Neural cell (in vitro differentiated cells): ENCODE measurements around the gene TSPAN32. TPM values are rescaled to one million over a fixed set of nuclear protein-coding genes. Genes with fewer than 3 reads are reported as not detected.

ENCODE experiments used
- H2AFZ ChIP-seq: fragments of 200-600, 300-800 bp; sonication (generic), shearing (Covaris generic); 2 replicates; pipeline ENCODE4 v1.6.0; 2014; ENCODE audit warnings: low read depth, mild to moderate bottlenecking, antibody characterized with exemption, low read length, moderate library complexity
- H3F3A ChIP-seq: fragments of 200-600 bp; shearing (Covaris generic); 2 replicates; pipeline ENCODE4 v1.6.1; 2016; ENCODE audit warnings: mild to moderate bottlenecking, moderate library complexity, mixed read lengths, antibody characterized with exemption, low read length; ENCODE audit not compliant: insufficient read depth, poor library complexity, severe bottlenecking
- H3K27ac ChIP-seq: fragments of 200-600, 300-800 bp; sonication (generic), shearing (Covaris generic); 2 replicates; pipeline ENCODE4 v1.5.1; 2014; ENCODE audit warnings: mild to moderate bottlenecking, low read length, moderate library complexity
- H3K27me3 ChIP-seq: fragments of 300-800, 200-600 bp; sonication (generic), shearing (Covaris generic); 2 replicates; pipeline ENCODE4 v1.6.0; 2014; ENCODE audit warnings: mild to moderate bottlenecking, low read depth, low read length, moderate library complexity; ENCODE audit not compliant: insufficient read depth
- H3K36me3 ChIP-seq: fragments of 300-800, 200-600 bp; sonication (generic), shearing (Covaris generic); 2 replicates; pipeline ENCODE4 v1.5.1; 2014; ENCODE audit warnings: mild to moderate bottlenecking, antibody characterized with exemption, low read length, moderate library complexity; ENCODE audit not compliant: insufficient read depth
- H3K4me2 ChIP-seq: fragments of 300-800, 200-600 bp; sonication (generic), shearing (Covaris generic); 2 replicates; pipeline ENCODE4 v1.6.0; 2014; ENCODE audit warnings: mild to moderate bottlenecking, low read length
- H3K4me3 ChIP-seq: fragments of 300-800, 200-600 bp; sonication (generic), shearing (Covaris generic); 2 replicates; pipeline ENCODE4 v1.5.1; 2014; ENCODE audit warnings: mild to moderate bottlenecking, low read length, moderate library complexity
- H3K79me2 ChIP-seq: fragments of 200-600 bp; shearing (Covaris generic); replicated peaks from 2 replicates; pipeline ENCODE4 v1.6.0; 2014; ENCODE audit warnings: mild to moderate bottlenecking, low read length, moderate library complexity; ENCODE audit not compliant: insufficient read depth
- H3K9ac ChIP-seq: fragments of 300-800, 200-600 bp; sonication (generic), shearing (Covaris generic); 2 replicates; pipeline ENCODE4 v1.6.1; 2016; ENCODE audit warnings: mild to moderate bottlenecking, low read length, mixed read lengths
- H3K9me2 ChIP-seq: fragments of 200-600 bp; shearing (Covaris generic); 2 replicates; pipeline ENCODE4 v1.6.1; 2016; ENCODE audit warnings: mild to moderate bottlenecking, low read length, mixed read lengths; ENCODE audit not compliant: insufficient read depth
- H3K9me3 ChIP-seq: fragments of 200-600, 300-800 bp; sonication (generic), shearing (Covaris generic); 2 replicates; pipeline ENCODE4 v1.6.1; 2016; ENCODE audit warnings: mild to moderate bottlenecking, mixed run types, low read length, moderate library complexity, mixed read lengths
- H4K20me1 ChIP-seq: fragments of 200-600 bp; shearing (Covaris generic); 2 replicates; pipeline ENCODE4 v1.6.1; 2016; ENCODE audit warnings: mild to moderate bottlenecking, mixed run types; ENCODE audit not compliant: insufficient read depth
- CTCF ChIP-seq: fragments of 450-650 bp; IDR thresholded peaks from 2 replicates; pipeline ENCODE4 v1.5.1; 2014; ENCODE audit warnings: antibody characterized with exemption, mild to moderate bottlenecking, moderate library complexity; ENCODE audit not compliant: poor library complexity, severe bottlenecking
- EP300 ChIP-seq: fragments of 450-650 bp; conservative IDR thresholded peaks from 2 replicates; pipeline ENCODE4 v1.6.1; 2014; ENCODE audit warnings: antibody characterized with exemption, mild to moderate bottlenecking, moderate library complexity; ENCODE audit not compliant: poor library complexity, severe bottlenecking
- EZH2 ChIP-seq: fragments of 200-600, 300-800 bp; shearing (Covaris generic), sonication (generic); IDR thresholded peaks from 2 replicates; pipeline ENCODE4 v1.6.1; 2014; ENCODE audit warnings: antibody characterized with exemption, low read length, borderline replicate concordance, mild to moderate bottlenecking; ENCODE audit not compliant: insufficient read depth, poor library complexity, severe bottlenecking
- MXI1 ChIP-seq: fragments of 450-650 bp; conservative IDR thresholded peaks from 2 replicates; pipeline ENCODE4 v1.6.1; 2014; ENCODE audit warnings: antibody characterized with exemption, mild to moderate bottlenecking; ENCODE audit not compliant: poor library complexity, severe bottlenecking
- POLR2AphosphoS5 ChIP-seq: IDR thresholded peaks from 2 replicates; pipeline ENCODE4 v1.6.1; 2012
- RAD21 ChIP-seq: fragments of 450-650 bp; conservative IDR thresholded peaks from 2 replicates; pipeline ENCODE4 v1.6.1; 2014; ENCODE audit warnings: antibody characterized with exemption, mild to moderate bottlenecking, moderate library complexity
- REST ChIP-seq: IDR thresholded peaks from 2 replicates; pipeline ENCODE4 v1.6.1; 2012; ENCODE audit warnings: borderline replicate concordance
- SMC3 ChIP-seq: fragments of 450-650 bp; conservative IDR thresholded peaks from 2 replicates; pipeline ENCODE4 v1.6.1; 2014; ENCODE audit warnings: antibody characterized with exemption, mild to moderate bottlenecking, moderate library complexity; ENCODE audit not compliant: poor library complexity
- TAF1 ChIP-seq: IDR thresholded peaks from 2 replicates; pipeline ENCODE4 v1.6.1; 2012; ENCODE audit warnings: low read depth
- polyA plus RNA-seq: library from polyadenylated mRNA; depleted of rRNA; stranded (reverse); fragments of >200 nt; gene quantifications from 2 replicates; pipeline ENCODE4 v1.2.3, GENCODE V29; 2014

Gene TSPAN32
- polyA plus RNA-seq, 1 donor from 2014 or later = not detected

DNA sequence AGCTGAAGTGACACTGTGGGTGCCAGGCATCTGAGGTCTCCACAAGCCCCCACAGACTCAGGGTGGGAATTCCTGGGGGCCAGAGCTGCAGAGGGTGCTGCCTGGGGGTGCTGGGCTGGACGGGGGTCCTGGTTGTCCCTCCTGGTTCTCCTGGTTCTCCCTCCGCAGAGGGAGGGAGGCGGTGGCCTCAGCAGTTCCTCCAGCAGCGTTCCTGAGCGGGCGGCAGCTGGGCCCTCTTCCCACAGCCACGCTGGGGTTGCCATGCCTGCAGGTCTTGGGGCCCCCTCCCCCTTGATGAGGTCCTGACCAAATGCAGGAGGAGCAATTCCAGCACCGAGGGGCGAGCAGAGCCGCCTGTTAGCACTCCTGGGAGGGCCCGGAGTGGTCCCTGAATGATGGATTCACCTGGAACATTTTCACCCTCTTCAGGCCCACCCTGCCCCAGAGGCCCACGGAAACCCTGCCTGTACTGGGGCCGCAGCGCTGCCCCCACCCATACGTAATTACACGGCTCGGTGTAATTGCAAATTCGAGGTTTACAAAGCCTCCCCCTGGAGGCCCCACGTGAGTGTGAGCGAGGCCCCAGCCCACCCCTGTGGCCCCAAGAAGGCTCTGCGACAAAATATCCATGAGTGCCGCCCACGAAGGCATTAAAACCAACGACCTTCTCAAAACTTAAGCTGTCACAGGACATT lies 730 bp upstream of the TSPAN32 start:
- H3K27me3 ChIP-seq = no peaks in the 10 kb centered on the region
- H4K20me1 ChIP-seq = no peaks in the 10 kb centered on the region
- TF ChIP-seq EP300 = no peak
- TF ChIP-seq REST = no peak
- no peak for TF ChIP-seq TAF1
- TF ChIP-seq POLR2AphosphoS5 = no peak
- TF ChIP-seq SMC3 = no peak
- no peak for TF ChIP-seq RAD21
- no peak for TF ChIP-seq MXI1
- no peak for TF ChIP-seq EZH2
- no peak for TF ChIP-seq CTCF
- H2AFZ ChIP-seq = no peak overlapping the region
- no peaks in the 10 kb centered on the region for H3K36me3 ChIP-seq
- no peaks in the 10 kb centered on the region for H3F3A ChIP-seq
- H3K9ac ChIP-seq = no peak overlapping the region
- H3K27ac ChIP-seq = no peak overlapping the region
- H3K79me2 ChIP-seq = no peaks in the 10 kb centered on the region
- H3K9me2 ChIP-seq = no peaks in the 10 kb centered on the region
- no peak overlapping the region for H3K4me3 ChIP-seq
- no peak overlapping the region for H3K4me2 ChIP-seq
- no peaks in the 10 kb centered on the region for H3K9me3 ChIP-seq

GRCh38 chr11:2302306-2302895 lies 588 bp downstream of the TSPAN32 start:
- H2AFZ ChIP-seq = no peak overlapping the region
- TF ChIP-seq CTCF (no peak), SMC3 (no peak), EP300 (no peak), REST (no peak), RAD21 (no peak), MXI1 (no peak), TAF1 (no peak), EZH2 (no peak), POLR2AphosphoS5 (no peak)

More at GRCh38 chr11:2302306-2302895, 588 bp downstream of the TSPAN32 start:
- Histone ChIP-seq H3F3A (no peaks in the 10 kb centered on the region), H3K9ac (no peak overlapping the region), H3K4me2 (no peak overlapping the region), H3K4me3 (no peak overlapping the region), H3K27ac (no peak overlapping the region), H3K36me3 (no peaks in the 10 kb centered on the region), H3K9me2 (no peaks in the 10 kb centered on the region), H3K27me3 (no peaks in the 10 kb centered on the region), H3K79me2 (no peaks in the 10 kb centered on the region), H4K20me1 (no peaks in the 10 kb centered on the region), H3K9me3 (no peaks in the 10 kb centered on the region)
